Measurements from ENCODE around the gene PZP. TPM values are rescaled to one million over a fixed set of nuclear protein-coding genes. Genes with fewer than 3 reads are reported as not detected.
A peak's percentile ranks its signal among the peaks of the same experiment; 100 is the strongest.

The PZP gene
- total RNA-seq, 2 experiments from 2014 or later = not detected

- Mint-ChIP-seq H3K36me3 (ENCODE audit: low read depth) (no peaks in the 10 kb centered on the region), H3K27ac (no peak overlapping the region), H3K4me3 (no peak overlapping the region), H3K4me1 (ENCODE audit: low read depth) (peaks cover 21% of the 10 kb centered on the region), H3K9me3 (no peaks in the 10 kb centered on the region), H3K27me3 (ENCODE audit: low read depth) (no peaks in the 10 kb centered on the region)
- intact Hi-C loops (cut with micrococcal nuclease) = no loop called here
- DNase-seq = no peak
- CTCF ChIA-PET = no interaction called here
These were observed 101.3 kb downstream of the PZP start for GRCh38 chr12:9106610-9107541.

- H3K4me1 Mint-ChIP-seq (ENCODE audit: low read depth) = peaks cover 19% of the 10 kb centered on the region
- H3K9me3 Mint-ChIP-seq = no peaks in the 10 kb centered on the region
- no peaks in the 10 kb centered on the region for H3K27me3 Mint-ChIP-seq (ENCODE audit: low read depth)
- H3K4me3 Mint-ChIP-seq = no peak overlapping the region
- CTCF ChIA-PET = no interaction called here
- H3K36me3 Mint-ChIP-seq (ENCODE audit: low read depth) = no peaks in the 10 kb centered on the region
- intact Hi-C loops (cut with micrococcal nuclease) = no loop called here
- H3K27ac Mint-ChIP-seq = no peak overlapping the region
- DNase-seq = no peak
These were observed 102.1 kb downstream of the PZP start for GRCh38 chr12:9106067-9106466.

GRCh38 chr12:9104767-9105423 lies 103.3 kb downstream of the PZP start:
- Mint-ChIP-seq H3K9me3 (no peaks in the 10 kb centered on the region), H3K4me1 (ENCODE audit: low read depth) (peaks cover 19% of the 10 kb centered on the region), H3K4me3 (no peak overlapping the region), H3K36me3 (ENCODE audit: low read depth) (no peaks in the 10 kb centered on the region), H3K27ac (no peak overlapping the region), H3K27me3 (ENCODE audit: low read depth) (no peaks in the 10 kb centered on the region)
- intact Hi-C loops (cut with micrococcal nuclease) = no loop called here
- CTCF ChIA-PET = no interaction called here
- DNase-seq = no peak

- H3K9me3 Mint-ChIP-seq = no peaks in the 10 kb centered on the region
- no peak overlapping the region for H3K27ac Mint-ChIP-seq
- no peaks in the 10 kb centered on the region for H3K36me3 Mint-ChIP-seq (ENCODE audit: low read depth)
- H3K27me3 Mint-ChIP-seq (ENCODE audit: low read depth) = no peaks in the 10 kb centered on the region
- intact Hi-C loops (cut with micrococcal nuclease) = no loop called here
- H3K4me1 Mint-ChIP-seq (ENCODE audit: low read depth) = peaks cover 19% of the 10 kb centered on the region
- DNase-seq = no peak
- CTCF ChIA-PET = interaction anchor here (0.7 kb wide), 2 partner anchors 32 to 422 kb away, joined by 3 read pairs; no protein-coding TSS in a partner anchor
- H3K4me3 Mint-ChIP-seq = no peak overlapping the region
These were observed 104.1 kb downstream of the PZP start for GRCh38 chr12:9104087-9104486.

GRCh38 chr12:9103050-9103849 lies 104.9 kb downstream of the PZP start:
- Mint-ChIP-seq H3K4me1 (ENCODE audit: low read depth) (peaks cover 19% of the 10 kb centered on the region), H3K27me3 (ENCODE audit: low read depth) (no peaks in the 10 kb centered on the region), H3K27ac (peak overlapping the region; percentile 20), H3K9me3 (no peaks in the 10 kb centered on the region), H3K36me3 (ENCODE audit: low read depth) (no peaks in the 10 kb centered on the region), H3K4me3 (no peak overlapping the region)
- intact Hi-C loops (cut with micrococcal nuclease) = loop anchor here (1.0 kb wide), 2 partner anchors 142 to 610 kb away; no protein-coding TSS in a partner anchor
- CTCF ChIA-PET = interaction anchor here (0.7 to 0.9 kb wide), 3 partner anchors 32 to 422 kb away, joined by 3 read pairs; no protein-coding TSS in a partner anchor
- DNase-seq = peak; percentile 34

- DNase-seq = no peak
- Mint-ChIP-seq H3K4me3 (no peak overlapping the region), H3K36me3 (ENCODE audit: low read depth) (no peaks in the 10 kb centered on the region), H3K9me3 (no peaks in the 10 kb centered on the region), H3K4me1 (ENCODE audit: low read depth) (peaks cover 17% of the 10 kb centered on the region), H3K27me3 (ENCODE audit: low read depth) (no peaks in the 10 kb centered on the region), H3K27ac (no peak overlapping the region)
- CTCF ChIA-PET = interaction anchor here (0.6 to 1.4 kb wide), 4 partner anchors 17 to 211 kb away, joined by 3 to 4 read pairs (median 4); no protein-coding TSS in a partner anchor
- intact Hi-C loops (cut with micrococcal nuclease) = no loop called here
These were observed 107.0 kb downstream of the PZP start for GRCh38 chr12:9101018-9101687.

- Mint-ChIP-seq H3K27ac (no peak overlapping the region), H3K4me1 (ENCODE audit: low read depth) (peaks cover 10% of the 10 kb centered on the region), H3K9me3 (no peaks in the 10 kb centered on the region), H3K4me3 (no peak overlapping the region), H3K36me3 (ENCODE audit: low read depth) (no peaks in the 10 kb centered on the region), H3K27me3 (ENCODE audit: low read depth) (no peaks in the 10 kb centered on the region)
- DNase-seq = no peak
- intact Hi-C loops (cut with micrococcal nuclease) = no loop called here
- CTCF ChIA-PET = no interaction called here
These were observed 108.5 kb downstream of the PZP start for GRCh38 chr12:9099552-9100190.

Small RNA genes lying within 50 kb of the gene (microRNA-seq; reads per million reads assigned to microRNA genes)
- not detected for gene MIR1244-3 (ENCODE audit: borderline microRNAs expressed, borderline replicate concordance)

Other genes starting within 250 kb of the PZP start
- 1 to 10 TPM; 3.9 to 5.2 TPM for gene KLRG1, start 218.8 kb downstream of the PZP start, total RNA-seq
- gene A2M, start 92.5 kb downstream of the PZP start, total RNA-seq = not detected

Data from activated naive CD4-positive, alpha-beta T cell treated with anti-CD3 and anti-CD28 coated beads for 36 hours (primary cell).